Neural cell (in vitro differentiated cells): Measurements from ENCODE around the gene KRTAP4-16. TPM values are rescaled to one million over a fixed set of nuclear protein-coding genes. Genes with fewer than 3 reads are reported as not detected.

ENCODE experiments used
- H2AFZ ChIP-seq: fragments of 200-600, 300-800 bp; sonication (generic), shearing (Covaris generic); 2 replicates; pipeline ENCODE4 v1.6.0; 2014; ENCODE audit warnings: low read depth, mild to moderate bottlenecking, antibody characterized with exemption, low read length, moderate library complexity
- H3F3A ChIP-seq: fragments of 200-600 bp; shearing (Covaris generic); 2 replicates; pipeline ENCODE4 v1.6.1; 2016; ENCODE audit warnings: mild to moderate bottlenecking, moderate library complexity, mixed read lengths, antibody characterized with exemption, low read length; ENCODE audit not compliant: insufficient read depth, poor library complexity, severe bottlenecking
- H3K27ac ChIP-seq: fragments of 200-600, 300-800 bp; sonication (generic), shearing (Covaris generic); 2 replicates; pipeline ENCODE4 v1.5.1; 2014; ENCODE audit warnings: mild to moderate bottlenecking, low read length, moderate library complexity
- H3K27me3 ChIP-seq: fragments of 300-800, 200-600 bp; sonication (generic), shearing (Covaris generic); 2 replicates; pipeline ENCODE4 v1.6.0; 2014; ENCODE audit warnings: mild to moderate bottlenecking, low read depth, low read length, moderate library complexity; ENCODE audit not compliant: insufficient read depth
- H3K36me3 ChIP-seq: fragments of 300-800, 200-600 bp; sonication (generic), shearing (Covaris generic); 2 replicates; pipeline ENCODE4 v1.5.1; 2014; ENCODE audit warnings: mild to moderate bottlenecking, antibody characterized with exemption, low read length, moderate library complexity; ENCODE audit not compliant: insufficient read depth
- H3K4me2 ChIP-seq: fragments of 300-800, 200-600 bp; sonication (generic), shearing (Covaris generic); 2 replicates; pipeline ENCODE4 v1.6.0; 2014; ENCODE audit warnings: mild to moderate bottlenecking, low read length
- H3K4me3 ChIP-seq: fragments of 300-800, 200-600 bp; sonication (generic), shearing (Covaris generic); 2 replicates; pipeline ENCODE4 v1.5.1; 2014; ENCODE audit warnings: mild to moderate bottlenecking, low read length, moderate library complexity
- H3K79me2 ChIP-seq: fragments of 200-600 bp; shearing (Covaris generic); replicated peaks from 2 replicates; pipeline ENCODE4 v1.6.0; 2014; ENCODE audit warnings: mild to moderate bottlenecking, low read length, moderate library complexity; ENCODE audit not compliant: insufficient read depth
- H3K9ac ChIP-seq: fragments of 300-800, 200-600 bp; sonication (generic), shearing (Covaris generic); 2 replicates; pipeline ENCODE4 v1.6.1; 2016; ENCODE audit warnings: mild to moderate bottlenecking, low read length, mixed read lengths
- H3K9me2 ChIP-seq: fragments of 200-600 bp; shearing (Covaris generic); 2 replicates; pipeline ENCODE4 v1.6.1; 2016; ENCODE audit warnings: mild to moderate bottlenecking, low read length, mixed read lengths; ENCODE audit not compliant: insufficient read depth
- H3K9me3 ChIP-seq: fragments of 200-600, 300-800 bp; sonication (generic), shearing (Covaris generic); 2 replicates; pipeline ENCODE4 v1.6.1; 2016; ENCODE audit warnings: mild to moderate bottlenecking, mixed run types, low read length, moderate library complexity, mixed read lengths
- H4K20me1 ChIP-seq: fragments of 200-600 bp; shearing (Covaris generic); 2 replicates; pipeline ENCODE4 v1.6.1; 2016; ENCODE audit warnings: mild to moderate bottlenecking, mixed run types; ENCODE audit not compliant: insufficient read depth
- CTCF ChIP-seq: fragments of 450-650 bp; IDR thresholded peaks from 2 replicates; pipeline ENCODE4 v1.5.1; 2014; ENCODE audit warnings: antibody characterized with exemption, mild to moderate bottlenecking, moderate library complexity; ENCODE audit not compliant: poor library complexity, severe bottlenecking
- EP300 ChIP-seq: fragments of 450-650 bp; conservative IDR thresholded peaks from 2 replicates; pipeline ENCODE4 v1.6.1; 2014; ENCODE audit warnings: antibody characterized with exemption, mild to moderate bottlenecking, moderate library complexity; ENCODE audit not compliant: poor library complexity, severe bottlenecking
- EZH2 ChIP-seq: fragments of 200-600, 300-800 bp; shearing (Covaris generic), sonication (generic); IDR thresholded peaks from 2 replicates; pipeline ENCODE4 v1.6.1; 2014; ENCODE audit warnings: antibody characterized with exemption, low read length, borderline replicate concordance, mild to moderate bottlenecking; ENCODE audit not compliant: insufficient read depth, poor library complexity, severe bottlenecking
- MXI1 ChIP-seq: fragments of 450-650 bp; conservative IDR thresholded peaks from 2 replicates; pipeline ENCODE4 v1.6.1; 2014; ENCODE audit warnings: antibody characterized with exemption, mild to moderate bottlenecking; ENCODE audit not compliant: poor library complexity, severe bottlenecking
- POLR2AphosphoS5 ChIP-seq: IDR thresholded peaks from 2 replicates; pipeline ENCODE4 v1.6.1; 2012
- RAD21 ChIP-seq: fragments of 450-650 bp; conservative IDR thresholded peaks from 2 replicates; pipeline ENCODE4 v1.6.1; 2014; ENCODE audit warnings: antibody characterized with exemption, mild to moderate bottlenecking, moderate library complexity
- SMC3 ChIP-seq: fragments of 450-650 bp; conservative IDR thresholded peaks from 2 replicates; pipeline ENCODE4 v1.6.1; 2014; ENCODE audit warnings: antibody characterized with exemption, mild to moderate bottlenecking, moderate library complexity; ENCODE audit not compliant: poor library complexity
- TAF1 ChIP-seq: IDR thresholded peaks from 2 replicates; pipeline ENCODE4 v1.6.1; 2012; ENCODE audit warnings: low read depth
- polyA minus RNA-seq: library from RNA; depleted of rRNA, polyadenylated mRNA; stranded (reverse); fragments of >200 nt; gene quantifications from 2 replicates; pipeline ENCODE4 v1.2.3, GENCODE V29; 2014
- polyA plus RNA-seq: library from polyadenylated mRNA; depleted of rRNA; stranded (reverse); fragments of >200 nt; gene quantifications from 2 replicates; pipeline ENCODE4 v1.2.3, GENCODE V29; 2014
- TF ChIP-seq, protein P1 (sequence below): IDR thresholded peaks from 2 replicates; pipeline ENCODE4 v1.6.1; 2012; ENCODE audit warnings: borderline replicate concordance

KRTAP4-16 gene
- polyA plus RNA-seq (not detected in 2 replicates), polyA minus RNA-seq (not detected in 2 replicates)

DNA sequence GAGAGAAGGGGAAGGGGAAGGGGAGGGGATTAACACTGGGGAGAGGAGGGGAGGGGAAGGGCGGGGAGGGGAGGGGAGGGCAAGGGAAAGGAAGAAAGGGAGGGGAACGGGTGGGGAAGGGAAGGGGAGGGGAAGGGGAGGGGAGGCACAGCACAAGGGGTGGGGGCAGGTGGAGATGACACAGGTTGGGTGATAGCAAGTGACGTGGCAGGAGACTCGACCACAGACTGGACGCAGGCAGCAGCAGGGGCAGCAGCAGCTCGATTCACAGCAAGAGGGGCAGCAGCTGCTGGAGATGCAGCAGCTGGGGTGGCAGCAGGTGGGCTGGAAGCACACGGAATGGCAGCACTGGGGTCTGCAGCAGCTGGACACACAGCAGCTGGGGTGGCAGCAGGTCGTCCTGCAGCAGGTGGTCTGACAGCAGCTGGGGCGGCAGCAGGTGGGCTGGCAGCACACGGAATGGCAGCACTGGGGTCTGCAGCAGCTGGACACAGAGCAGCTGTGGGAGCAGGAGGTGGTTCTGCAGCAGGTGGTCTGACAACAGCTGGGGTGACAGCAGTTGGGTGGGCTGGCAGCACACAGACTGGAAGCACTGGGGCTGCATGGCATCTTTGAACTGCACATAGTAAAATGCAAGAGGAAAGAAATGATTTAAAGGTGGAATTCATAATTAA is at the start of gene KRTAP4-16:
TSS of gene KRTAP4-16 (minus strand) at position 624 of the 674 bp plus-strand sequence. CDS start at position 624, 0 bp downstream.
- H3K79me2 ChIP-seq = no peaks in the 10 kb centered on the region
- no peak within 1 kb of the TSS for H3K27ac ChIP-seq
- no peaks in the 10 kb centered on the region for H3K27me3 ChIP-seq
- H3K4me3 ChIP-seq = no peak within 1 kb of the TSS
- no peaks in the 10 kb centered on the region for H3K9me2 ChIP-seq
- TF ChIP-seq, protein P1, sequence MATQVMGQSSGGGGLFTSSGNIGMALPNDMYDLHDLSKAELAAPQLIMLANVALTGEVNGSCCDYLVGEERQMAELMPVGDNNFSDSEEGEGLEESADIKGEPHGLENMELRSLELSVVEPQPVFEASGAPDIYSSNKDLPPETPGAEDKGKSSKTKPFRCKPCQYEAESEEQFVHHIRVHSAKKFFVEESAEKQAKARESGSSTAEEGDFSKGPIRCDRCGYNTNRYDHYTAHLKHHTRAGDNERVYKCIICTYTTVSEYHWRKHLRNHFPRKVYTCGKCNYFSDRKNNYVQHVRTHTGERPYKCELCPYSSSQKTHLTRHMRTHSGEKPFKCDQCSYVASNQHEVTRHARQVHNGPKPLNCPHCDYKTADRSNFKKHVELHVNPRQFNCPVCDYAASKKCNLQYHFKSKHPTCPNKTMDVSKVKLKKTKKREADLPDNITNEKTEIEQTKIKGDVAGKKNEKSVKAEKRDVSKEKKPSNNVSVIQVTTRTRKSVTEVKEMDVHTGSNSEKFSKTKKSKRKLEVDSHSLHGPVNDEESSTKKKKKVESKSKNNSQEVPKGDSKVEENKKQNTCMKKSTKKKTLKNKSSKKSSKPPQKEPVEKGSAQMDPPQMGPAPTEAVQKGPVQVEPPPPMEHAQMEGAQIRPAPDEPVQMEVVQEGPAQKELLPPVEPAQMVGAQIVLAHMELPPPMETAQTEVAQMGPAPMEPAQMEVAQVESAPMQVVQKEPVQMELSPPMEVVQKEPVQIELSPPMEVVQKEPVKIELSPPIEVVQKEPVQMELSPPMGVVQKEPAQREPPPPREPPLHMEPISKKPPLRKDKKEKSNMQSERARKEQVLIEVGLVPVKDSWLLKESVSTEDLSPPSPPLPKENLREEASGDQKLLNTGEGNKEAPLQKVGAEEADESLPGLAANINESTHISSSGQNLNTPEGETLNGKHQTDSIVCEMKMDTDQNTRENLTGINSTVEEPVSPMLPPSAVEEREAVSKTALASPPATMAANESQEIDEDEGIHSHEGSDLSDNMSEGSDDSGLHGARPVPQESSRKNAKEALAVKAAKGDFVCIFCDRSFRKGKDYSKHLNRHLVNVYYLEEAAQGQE = no peak
- TF ChIP-seq EP300 = no peak
- no peak for TF ChIP-seq POLR2AphosphoS5
- no peak for TF ChIP-seq SMC3
- TF ChIP-seq EZH2 = no peak
- TF ChIP-seq TAF1 = no peak
- no peaks in the 10 kb centered on the region for H3F3A ChIP-seq
- no peak within 1 kb of the TSS for H3K4me2 ChIP-seq
- H4K20me1 ChIP-seq = no peaks in the 10 kb centered on the region
- H3K9ac ChIP-seq = no peak within 1 kb of the TSS
- H3K9me3 ChIP-seq = no peaks in the 10 kb centered on the region
- H3K36me3 ChIP-seq = no peaks in the 10 kb centered on the region
- no peak within 1 kb of the TSS for H2AFZ ChIP-seq

DNA sequence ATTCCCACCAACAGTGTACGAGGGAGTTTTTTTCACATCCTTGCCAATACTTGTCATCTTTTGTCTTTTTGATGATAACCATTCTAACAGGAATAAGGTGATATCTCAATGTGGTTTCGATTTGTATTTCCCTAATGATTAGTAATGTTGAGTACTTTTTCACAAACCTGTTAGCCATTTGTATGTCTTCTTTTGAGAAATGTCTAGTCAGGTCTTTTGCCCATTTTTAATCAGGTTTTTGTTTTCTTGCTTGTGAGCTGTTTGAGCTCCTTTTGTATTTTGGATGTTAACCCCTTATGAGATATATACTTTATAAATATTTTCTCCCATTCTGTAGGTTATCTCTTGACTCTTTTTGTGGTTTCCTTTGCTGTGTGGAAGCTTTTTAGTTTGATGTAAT is 49.5 kb upstream of the KRTAP4-16 start:
- Histone ChIP-seq H3K79me2 (no peaks in the 10 kb centered on the region), H3F3A (no peaks in the 10 kb centered on the region), H2AFZ (no peak overlapping the region), H3K36me3 (no peaks in the 10 kb centered on the region), H3K27me3 (no peaks in the 10 kb centered on the region), H3K4me3 (no peak overlapping the region), H4K20me1 (no peaks in the 10 kb centered on the region), H3K4me2 (no peak overlapping the region), H3K27ac (no peak overlapping the region), H3K9me3 (no peaks in the 10 kb centered on the region), H3K9me2 (no peaks in the 10 kb centered on the region), H3K9ac (no peak overlapping the region)
- TF ChIP-seq, protein P1 = no peak
- TF ChIP-seq RAD21 = no peak
- TF ChIP-seq CTCF = no peak
- TF ChIP-seq TAF1 = no peak
- TF ChIP-seq EP300 = no peak
- TF ChIP-seq EZH2 = no peak
- no peak for TF ChIP-seq POLR2AphosphoS5
- no peak for TF ChIP-seq SMC3
- TF ChIP-seq MXI1 = no peak
